Measurements from ENCODE around the gene PTPRD. TPM values are rescaled to one million over a fixed set of nuclear protein-coding genes. Genes with fewer than 3 reads are reported as not detected.

The PTPRD gene
- total and polyA plus RNA-seq, 9 of the 15 experiments (the other 6 are each of a cell fraction or from before 2014, with no cell fraction given): 0.11 TPM; not detected in 8

- H3K4me3 ChIP-seq: no peak overlapping the region
- BruUV-seq (replicated peaks): no TSS peak
- no peaks in the 10 kb centered on the region for H3K9me1 ChIP-seq (ENCODE audit: control insufficient read depth, insufficient read depth, low read length)
- no peak overlapping the region for H2AFZ ChIP-seq (ENCODE audit: low read depth, low read length)
- H3K9ac ChIP-seq (ENCODE audit: insufficient read depth in 1 of 2, low read depth in 2 of 2, low read length in 2 of 2): no peak overlapping the region
- H3K27me3 ChIP-seq (ENCODE audit: control insufficient read depth in 2 of 2, insufficient read depth in 2 of 2, low read length in 2 of 2): no peaks in the 10 kb centered on the region
- H3K27ac ChIP-seq (ENCODE audit: extremely low read depth, low read depth, low read length): no peak overlapping the region
- no peaks in the 10 kb centered on the region for H3K79me2 ChIP-seq (ENCODE audit: control insufficient read depth, insufficient read depth, low read length)
- ATAC-seq (no peak), FAIRE-seq (no peak), DNase-seq (ENCODE audit: extremely low read depth in 1 of 4, low spot score in 3 of 4) (no peak)
- no peaks in the 10 kb centered on the region for H3K36me3 ChIP-seq (ENCODE audit: control insufficient read depth, insufficient read depth, low read length)
- H3K4me2 ChIP-seq (ENCODE audit: insufficient read depth, low read length): no peak overlapping the region
- H4K20me1 ChIP-seq (replicated peaks; ENCODE audit: control insufficient read depth, insufficient read depth, low read length): no peaks in the 10 kb centered on the region
- no peaks in the 10 kb centered on the region for H3K4me1 ChIP-seq (replicated peaks in 1 of 2; ENCODE audit: control insufficient read depth in 2 of 2, insufficient read depth in 2 of 2, low read length in 2 of 2)
- intact Hi-C loops (cut with micrococcal nuclease): no loop called here
- ChIA-PET CTCF (ENCODE audit: low intra/inter-chr PET ratio) (no interaction called here), POLR2A (no interaction called here)
- in situ Hi-C loops (cut with MboI): no loop called here
- no peaks in the 10 kb centered on the region for H3K9me3 ChIP-seq (replicated peaks; ENCODE audit: control insufficient read depth, insufficient read depth, low read depth, low read length)
- WGBS (ENCODE audit: insufficient coverage, low coverage, missing lambda C conversion rate): 0% methylated on average over 2 of the region's 2 CpGs
- TF ChIP-seq YBX1 (IDR thresholded peaks at IDR 0.05): no peak
- TF ChIP-seq KLF16 (IDR thresholded peaks at IDR 0.05): no peak
- TF ChIP-seq, protein P1, sequence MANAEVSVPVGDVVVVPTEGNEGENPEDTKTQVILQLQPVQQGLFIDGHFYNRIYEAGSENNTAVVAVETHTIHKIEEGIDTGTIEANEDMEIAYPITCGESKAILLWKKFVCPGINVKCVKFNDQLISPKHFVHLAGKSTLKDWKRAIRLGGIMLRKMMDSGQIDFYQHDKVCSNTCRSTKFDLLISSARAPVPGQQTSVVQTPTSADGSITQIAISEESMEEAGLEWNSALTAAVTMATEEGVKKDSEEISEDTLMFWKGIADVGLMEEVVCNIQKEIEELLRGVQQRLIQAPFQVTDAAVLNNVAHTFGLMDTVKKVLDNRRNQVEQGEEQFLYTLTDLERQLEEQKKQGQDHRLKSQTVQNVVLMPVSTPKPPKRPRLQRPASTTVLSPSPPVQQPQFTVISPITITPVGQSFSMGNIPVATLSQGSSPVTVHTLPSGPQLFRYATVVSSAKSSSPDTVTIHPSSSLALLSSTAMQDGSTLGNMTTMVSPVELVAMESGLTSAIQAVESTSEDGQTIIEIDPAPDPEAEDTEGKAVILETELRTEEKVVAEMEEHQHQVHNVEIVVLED (CRISPR knock-in tag; IDR thresholded peaks at IDR 0.05): no peak
- TF ChIP-seq, protein P2, sequence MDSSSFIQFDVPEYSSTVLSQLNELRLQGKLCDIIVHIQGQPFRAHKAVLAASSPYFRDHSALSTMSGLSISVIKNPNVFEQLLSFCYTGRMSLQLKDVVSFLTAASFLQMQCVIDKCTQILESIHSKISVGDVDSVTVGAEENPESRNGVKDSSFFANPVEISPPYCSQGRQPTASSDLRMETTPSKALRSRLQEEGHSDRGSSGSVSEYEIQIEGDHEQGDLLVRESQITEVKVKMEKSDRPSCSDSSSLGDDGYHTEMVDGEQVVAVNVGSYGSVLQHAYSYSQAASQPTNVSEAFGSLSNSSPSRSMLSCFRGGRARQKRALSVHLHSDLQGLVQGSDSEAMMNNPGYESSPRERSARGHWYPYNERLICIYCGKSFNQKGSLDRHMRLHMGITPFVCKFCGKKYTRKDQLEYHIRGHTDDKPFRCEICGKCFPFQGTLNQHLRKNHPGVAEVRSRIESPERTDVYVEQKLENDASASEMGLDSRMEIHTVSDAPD (CRISPR knock-in tag; IDR thresholded peaks at IDR 0.05): no peak
- TF ChIP-seq NCOA4 (IDR thresholded peaks at IDR 0.05; ENCODE audit: partially characterized antibody): no peak
- no peak for TF ChIP-seq BRD9 (IDR thresholded peaks at IDR 0.05; ENCODE audit: low read depth, partially characterized antibody)
- TF ChIP-seq THRB (CRISPR knock-in tag; conservative IDR thresholded peaks at IDR 0.05): no peak
- TF ChIP-seq, protein P3, sequence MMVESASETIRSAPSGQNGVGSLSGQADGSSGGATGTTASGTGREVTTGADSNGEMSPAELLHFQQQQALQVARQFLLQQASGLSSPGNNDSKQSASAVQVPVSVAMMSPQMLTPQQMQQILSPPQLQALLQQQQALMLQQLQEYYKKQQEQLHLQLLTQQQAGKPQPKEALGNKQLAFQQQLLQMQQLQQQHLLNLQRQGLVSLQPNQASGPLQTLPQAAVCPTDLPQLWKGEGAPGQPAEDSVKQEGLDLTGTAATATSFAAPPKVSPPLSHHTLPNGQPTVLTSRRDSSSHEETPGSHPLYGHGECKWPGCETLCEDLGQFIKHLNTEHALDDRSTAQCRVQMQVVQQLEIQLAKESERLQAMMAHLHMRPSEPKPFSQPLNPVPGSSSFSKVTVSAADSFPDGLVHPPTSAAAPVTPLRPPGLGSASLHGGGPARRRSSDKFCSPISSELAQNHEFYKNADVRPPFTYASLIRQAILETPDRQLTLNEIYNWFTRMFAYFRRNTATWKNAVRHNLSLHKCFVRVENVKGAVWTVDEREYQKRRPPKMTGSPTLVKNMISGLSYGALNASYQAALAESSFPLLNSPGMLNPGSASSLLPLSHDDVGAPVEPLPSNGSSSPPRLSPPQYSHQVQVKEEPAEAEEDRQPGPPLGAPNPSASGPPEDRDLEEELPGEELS (CRISPR knock-in tag; IDR thresholded peaks at IDR 0.05; ENCODE audit: borderline replicate concordance): no peak
- no peak for TF ChIP-seq HDAC8 (tag; IDR thresholded peaks at IDR 0.05)
- no peak for TF ChIP-seq NELFE (IDR thresholded peaks at IDR 0.05; ENCODE audit: insufficient read depth, insufficient read length)
- no peak for TF ChIP-seq CREB1 (IDR thresholded peaks at IDR 0.05)
- TF ChIP-seq CREB1 (CRISPR knock-in tag; IDR thresholded peaks at IDR 0.05): no peak
- no peak for TF ChIP-seq ZNF449 (CRISPR knock-in tag; IDR thresholded peaks at IDR 0.05)
Measured at GRCh38 chr9:9585920-9586319, 1026.9 kb downstream of the PTPRD start.
